OCI-LY7 (cell line): ENCODE results near the gene TXNDC12.

Source experiments
- EZH2phosphoT487 ChIP-seq: fragments of 200-600 bp; sonication (generic); IDR thresholded peaks from 2 replicates; pipeline ENCODE4 v1.6.1; 2018; ENCODE audit warnings: low read depth, borderline replicate concordance, mild to moderate bottlenecking, mixed run types, antibody characterized with exemption, low read length, moderate library complexity, mixed read lengths
- TF ChIP-seq, protein P1 (sequence below): fragments of 200-600 bp; sonication (generic); conservative IDR thresholded peaks from 2 replicates; pipeline ENCODE4 v1.5.1; 2014; ENCODE audit warnings: mild to moderate bottlenecking, antibody characterized with exemption, low read length, moderate library complexity, mixed read lengths

DNA sequence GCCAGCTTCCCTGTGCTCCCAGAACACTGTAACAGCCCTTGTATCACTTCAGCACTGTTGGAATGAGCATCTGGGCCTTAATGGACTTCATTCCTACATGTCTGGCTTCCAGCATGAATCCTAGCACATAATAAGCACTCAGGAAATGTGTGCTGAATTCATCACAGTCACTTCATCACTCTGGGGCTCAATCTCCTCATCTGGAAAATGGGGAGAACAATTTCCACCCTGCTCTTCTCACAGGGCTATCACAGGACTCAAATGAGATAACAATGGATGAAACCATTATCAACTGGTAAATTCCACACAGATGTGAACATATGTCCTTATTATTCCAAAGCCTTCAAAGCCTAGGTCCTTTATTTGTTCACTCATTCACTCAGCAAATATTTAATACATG lies 76.9 kb downstream of the TXNDC12 start:
- TF ChIP-seq, protein P1, sequence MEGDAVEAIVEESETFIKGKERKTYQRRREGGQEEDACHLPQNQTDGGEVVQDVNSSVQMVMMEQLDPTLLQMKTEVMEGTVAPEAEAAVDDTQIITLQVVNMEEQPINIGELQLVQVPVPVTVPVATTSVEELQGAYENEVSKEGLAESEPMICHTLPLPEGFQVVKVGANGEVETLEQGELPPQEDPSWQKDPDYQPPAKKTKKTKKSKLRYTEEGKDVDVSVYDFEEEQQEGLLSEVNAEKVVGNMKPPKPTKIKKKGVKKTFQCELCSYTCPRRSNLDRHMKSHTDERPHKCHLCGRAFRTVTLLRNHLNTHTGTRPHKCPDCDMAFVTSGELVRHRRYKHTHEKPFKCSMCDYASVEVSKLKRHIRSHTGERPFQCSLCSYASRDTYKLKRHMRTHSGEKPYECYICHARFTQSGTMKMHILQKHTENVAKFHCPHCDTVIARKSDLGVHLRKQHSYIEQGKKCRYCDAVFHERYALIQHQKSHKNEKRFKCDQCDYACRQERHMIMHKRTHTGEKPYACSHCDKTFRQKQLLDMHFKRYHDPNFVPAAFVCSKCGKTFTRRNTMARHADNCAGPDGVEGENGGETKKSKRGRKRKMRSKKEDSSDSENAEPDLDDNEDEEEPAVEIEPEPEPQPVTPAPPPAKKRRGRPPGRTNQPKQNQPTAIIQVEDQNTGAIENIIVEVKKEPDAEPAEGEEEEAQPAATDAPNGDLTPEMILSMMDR = no peak
- TF ChIP-seq EZH2phosphoT487 = no peak
